Fibroblast of lung (primary cell): ENCODE measurements around the gene ZNF644.

ENCODE experiments used
- CTCF ChIP-seq, 2 donors: IDR thresholded peaks in 1 of 2; conservative IDR thresholded peaks in 1 of 2; 1 replicate in 1 of 2; 2 replicates in 1 of 2; pipeline ENCODE4 v1.5.1; 2011 to 2012; ENCODE audit warnings: low read length in 2 of 2, control low read depth in 1 of 2, inconsistent platforms in 1 of 2, low read depth in 1 of 2, mild to moderate bottlenecking in 1 of 2
- EZH2 ChIP-seq: IDR thresholded peaks from 2 replicates; pipeline ENCODE4 v1.5.1; 2012; ENCODE audit warnings: low read length, control low read depth, mild to moderate bottlenecking; ENCODE audit errors: missing control alignments

- no peak for TF ChIP-seq CTCF (conservative IDR thresholded peaks at IDR 0.05 in 1 of 2, IDR thresholded peaks at IDR 0.05 in 1 of 2; ENCODE audit: low read depth in 1 of 2, low read length in 2 of 2)
- no peak for TF ChIP-seq EZH2
These were observed 139.6 kb downstream of the ZNF644 start for GRCh38 chr1:90882221-90882620.
